Endothelial cell (in vitro differentiated cells): ENCODE measurements around the gene HUS1. TPM values are rescaled to one million over a fixed set of nuclear protein-coding genes. Genes with fewer than 3 reads are reported as not detected.

ENCODE experiments used
- DNase-seq: peaks from one replicate; pipeline ENCODE4 v3.0.0; 2021; ENCODE audit warnings: low spot score
- H3K27ac Mint-ChIP-seq: one replicate; pipeline ENCODE4 v1.8.0; 2021; ENCODE audit warnings: mixed read lengths, inconsistent platforms; ENCODE audit not compliant: unreplicated experiment
- H3K27me3 Mint-ChIP-seq: one replicate; pipeline ENCODE4 v1.8.0; 2021; ENCODE audit warnings: mild to moderate bottlenecking, moderate library complexity, mixed read lengths, inconsistent platforms; ENCODE audit not compliant: unreplicated experiment
- H3K36me3 Mint-ChIP-seq: one replicate; pipeline ENCODE4 v1.8.0; 2021; ENCODE audit warnings: mild to moderate bottlenecking, low read depth, mixed read lengths, inconsistent platforms; ENCODE audit not compliant: unreplicated experiment
- H3K4me1 Mint-ChIP-seq: one replicate; pipeline ENCODE4 v1.8.0; 2021; ENCODE audit warnings: mild to moderate bottlenecking, mixed read lengths, inconsistent platforms; ENCODE audit not compliant: unreplicated experiment
- H3K4me3 Mint-ChIP-seq: one replicate; pipeline ENCODE4 v1.8.0; 2021; ENCODE audit warnings: mild to moderate bottlenecking, mixed read lengths, inconsistent platforms; ENCODE audit not compliant: unreplicated experiment
- H3K9me3 Mint-ChIP-seq: one replicate; pipeline ENCODE4 v1.8.0; 2021; ENCODE audit warnings: mixed read lengths, inconsistent platforms; ENCODE audit not compliant: unreplicated experiment
- CTCF ChIP-seq: fragments of 200-600 bp; sonication (generic); IDR thresholded peaks from one replicate; pipeline ENCODE4 v1.5.0; 2021; ENCODE audit warnings: antibody characterized with exemption; ENCODE audit not compliant: unreplicated experiment
- total RNA-seq: library from RNA; stranded (reverse); fragmentation: NEBNext Ultra II Directional; extraction: Animal tissue kit (Norgen Biotek cat#: 25700); gene quantifications from one replicate; pipeline ENCODE4 v1.2.1, GENCODE V29; 2021; ENCODE audit not compliant: unreplicated experiment

Gene HUS1
- total RNA-seq, 1 donor from 2014 or later: 27.4 TPM

GRCh38 chr7:48011951-48012350, 32.5 kb upstream of the HUS1 start:
- DNase-seq: no peak

GRCh38 chr7:48011323-48011722, 31.9 kb upstream of the HUS1 start:
- no peaks in the 10 kb centered on the region for H3K27me3 Mint-ChIP-seq
- H3K4me3 Mint-ChIP-seq: no peak overlapping the region

More at GRCh38 chr7:48011951-48012350, 32.5 kb upstream of the HUS1 start:
- peaks cover 3% of the 10 kb centered on the region for H3K36me3 Mint-ChIP-seq
- TF ChIP-seq CTCF: no peak
- no peak overlapping the region for H3K4me3 Mint-ChIP-seq
- no peaks in the 10 kb centered on the region for H3K9me3 Mint-ChIP-seq
- no peaks in the 10 kb centered on the region for H3K4me1 Mint-ChIP-seq
- no peaks in the 10 kb centered on the region for H3K27me3 Mint-ChIP-seq
- no peak overlapping the region for H3K27ac Mint-ChIP-seq

DNA sequence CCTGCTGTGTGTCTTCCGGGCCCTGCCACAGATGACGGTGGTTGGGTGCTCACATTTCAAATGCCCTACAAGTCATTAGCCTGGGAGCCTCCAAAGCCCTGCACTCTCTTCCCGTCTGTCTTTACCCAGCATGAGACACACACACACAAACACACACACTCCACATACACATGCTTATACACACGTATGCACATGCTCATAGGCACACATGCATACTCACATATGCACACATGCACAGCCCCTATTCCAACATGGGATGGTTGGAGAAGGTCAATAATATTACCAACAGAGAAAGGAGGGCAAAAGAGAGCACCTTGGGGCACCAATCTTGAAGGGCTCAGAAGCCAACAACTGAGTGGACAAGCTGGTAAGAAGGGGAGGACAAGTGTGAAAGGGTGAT, 30.5 kb upstream of the HUS1 start:
- H3K4me3 Mint-ChIP-seq: no peak overlapping the region

More at GRCh38 chr7:48011323-48011722, 31.9 kb upstream of the HUS1 start:
- Mint-ChIP-seq H3K9me3 (no peaks in the 10 kb centered on the region), H3K27ac (no peak overlapping the region), H3K36me3 (peaks cover 3% of the 10 kb centered on the region), H3K4me1 (no peaks in the 10 kb centered on the region)
- no peak for DNase-seq
- TF ChIP-seq CTCF: no peak

GRCh38 chr7:48009257-48009656, 29.8 kb upstream of the HUS1 start:
- no peaks in the 10 kb centered on the region for H3K27me3 Mint-ChIP-seq
- peaks cover 3% of the 10 kb centered on the region for H3K36me3 Mint-ChIP-seq
- no peak for TF ChIP-seq CTCF
- H3K4me1 Mint-ChIP-seq: no peaks in the 10 kb centered on the region
- no peak for DNase-seq
- no peaks in the 10 kb centered on the region for H3K9me3 Mint-ChIP-seq
- H3K4me3 Mint-ChIP-seq: no peak overlapping the region
- no peak overlapping the region for H3K27ac Mint-ChIP-seq

More for the DNA sequence above, 30.5 kb upstream of the HUS1 start:
- H3K9me3 Mint-ChIP-seq: no peaks in the 10 kb centered on the region
- H3K4me1 Mint-ChIP-seq: no peaks in the 10 kb centered on the region
- TF ChIP-seq CTCF: no peak
- peaks cover 3% of the 10 kb centered on the region for H3K36me3 Mint-ChIP-seq
- no peaks in the 10 kb centered on the region for H3K27me3 Mint-ChIP-seq
- H3K27ac Mint-ChIP-seq: no peak overlapping the region
- DNase-seq: no peak

GRCh38 chr7:48006866-48007265, 27.5 kb upstream of the HUS1 start:
- no peak overlapping the region for H3K27ac Mint-ChIP-seq
- H3K27me3 Mint-ChIP-seq: no peaks in the 10 kb centered on the region
- no peaks in the 10 kb centered on the region for H3K4me1 Mint-ChIP-seq
- DNase-seq: no peak
- H3K9me3 Mint-ChIP-seq: no peaks in the 10 kb centered on the region
- H3K4me3 Mint-ChIP-seq: no peak overlapping the region
- H3K36me3 Mint-ChIP-seq: peaks cover 3% of the 10 kb centered on the region
- no peak for TF ChIP-seq CTCF
